GM12878 (cell line): ENCODE data around the gene STK11. TPM values are rescaled to one million over a fixed set of nuclear protein-coding genes. Genes with fewer than 3 reads are reported as not detected.

Experiments used
- ATF2 ChIP-seq: IDR thresholded peaks from 2 replicates; pipeline ENCODE4 v1.6.1; 2012; ENCODE audit warnings: low read length, inconsistent platforms
- BRCA1 ChIP-seq: IDR thresholded peaks from 2 replicates; pipeline ENCODE4 v1.6.1; 2011; ENCODE audit warnings: low read depth, low read length, improper control_type of control experiment
- CBX3 ChIP-seq: fragments of 200-600 bp; sonication (generic); IDR thresholded peaks from 2 replicates; pipeline ENCODE4 v1.6.1; 2016; ENCODE audit warnings: low read depth, borderline replicate concordance
- CEBPZ ChIP-seq: fragments of 150-350 bp; IDR thresholded peaks from 2 replicates; pipeline ENCODE4 v1.6.1; 2016; ENCODE audit warnings: low read depth, low read length
- ESRRA ChIP-seq: IDR thresholded peaks from 2 replicates; pipeline ENCODE4 v1.6.1; 2012; ENCODE audit warnings: mild to moderate bottlenecking, low read length, improper control_type of control experiment
- GATAD2B ChIP-seq: fragments of 450-650 bp; conservative IDR thresholded peaks from 2 replicates; pipeline ENCODE4 v1.6.1; 2017; ENCODE audit warnings: low read depth, mild to moderate bottlenecking, moderate library complexity
- IRF4 ChIP-seq: IDR thresholded peaks from 2 replicates; pipeline ENCODE4 v1.6.1; 2011; ENCODE audit warnings: low read depth, low read length
- KAT2A ChIP-seq: conservative IDR thresholded peaks from 2 replicates; pipeline ENCODE4 v1.6.1; 2011; ENCODE audit warnings: low read depth, low read length; ENCODE audit not compliant: control insufficient read depth
- MLLT1 ChIP-seq: fragments of 450-650 bp; IDR thresholded peaks from 2 replicates; pipeline ENCODE4 v1.6.1; 2016; ENCODE audit warnings: mild to moderate bottlenecking
- POLR2A ChIP-seq: IDR thresholded peaks from 2 replicates; pipeline ENCODE4 v1.6.1; 2011; ENCODE audit warnings: low read depth, mild to moderate bottlenecking, low read length
- RFX5 ChIP-seq: IDR thresholded peaks from 2 replicates; pipeline ENCODE4 v1.6.1; 2011; ENCODE audit warnings: low read depth, low read length, improper control_type of control experiment
- SMAD5 ChIP-seq: IDR thresholded peaks from 2 replicates; pipeline ENCODE4 v1.6.1; 2016; ENCODE audit warnings: antibody characterized with exemption, low read depth
- SPI1 ChIP-seq: IDR thresholded peaks from 2 replicates; pipeline ENCODE4 v1.6.1; 2011; ENCODE audit warnings: low read depth, mild to moderate bottlenecking, low read length, moderate library complexity, borderline replicate concordance; ENCODE audit not compliant: insufficient read depth
- WRNIP1 ChIP-seq: IDR thresholded peaks from 2 replicates; pipeline ENCODE4 v1.6.1; 2011; ENCODE audit warnings: low read depth, low read length, improper control_type of control experiment, borderline replicate concordance
- ZBED1 ChIP-seq: IDR thresholded peaks from 2 replicates; pipeline ENCODE4 v1.6.1; 2016; ENCODE audit warnings: borderline replicate concordance
- ZNF24 ChIP-seq: fragments of 450-650 bp; IDR thresholded peaks from 2 replicates; pipeline ENCODE4 v1.6.1; 2017; ENCODE audit warnings: antibody characterized with exemption, mild to moderate bottlenecking
- ZNF687 ChIP-seq: fragments of 450-650 bp; IDR thresholded peaks from 2 replicates; pipeline ENCODE4 v1.6.1; 2017; ENCODE audit warnings: mild to moderate bottlenecking, moderate library complexity
- ZSCAN29 ChIP-seq: fragments of 450-650 bp; IDR thresholded peaks from 2 replicates; pipeline ENCODE4 v1.6.1; 2017; ENCODE audit warnings: mild to moderate bottlenecking, moderate library complexity
- ZZZ3 ChIP-seq: IDR thresholded peaks from 2 replicates; pipeline ENCODE4 v1.6.1; 2011; ENCODE audit warnings: low read depth; ENCODE audit not compliant: control insufficient read depth, insufficient read length
- polyA plus RNA-seq, 11 experiments: library from polyadenylated mRNA; depleted of rRNA in 4 of 11; unstranded in 6 of 11; stranded (reverse) in 5 of 11; fragments of >200 nt; fragmentation: Nextera tagmentation in 4 of 11; fragmentation: Illumina TruSeq in 1 of 11; extraction: Ambion mirVana in 4 of 11; extraction: Trizol in 1 of 11; gene quantifications; 1 replicate in 1 of 11; 2 replicates in 10 of 11; pipeline versions ENCODE4 v1.2.1 to v1.2.3, GENCODE V29; 2011 to 2016; ENCODE audit warnings: inconsistent platforms in 2 of 11, missing spikeins in 2 of 11, low read depth in 1 of 11
- total RNA-seq, 4 experiments: library from RNA; depleted of rRNA in 3 of 4; stranded (reverse); fragments of >200 nt in 3 of 4; fragmentation: Illumina TruSeq in 1 of 4; extraction: Trizol in 1 of 4; gene quantifications; 2 replicates each; pipeline versions ENCODE4 v1.2.1 to v1.2.3, GENCODE V29; 2013 to 2021

STK11 gene
- total and polyA plus RNA-seq, 10 of the 15 experiments (the other 5 are each of a cell fraction or from before 2014, with no cell fraction given), result 0.33 to 71.0 (median 23.8) TPM

- no peak for TF ChIP-seq CEBPZ
- TF ChIP-seq SPI1, result 0 out of 2 replicates have a peak, but pooled peaks have one; percentile 18
- no peak for TF ChIP-seq CBX3
- TF ChIP-seq ZZZ3, result no peak
- TF ChIP-seq WRNIP1, result no peak
- peak; percentile 99 for TF ChIP-seq GATAD2B
- TF ChIP-seq POLR2A, result no peak
- no peak for TF ChIP-seq ESRRA
- TF ChIP-seq ATF2, result no peak
- no peak for TF ChIP-seq KAT2A
- peak; percentile 94 for TF ChIP-seq ZNF687
- TF ChIP-seq IRF4, result 0 out of 2 replicates have a peak, but pooled peaks have one; percentile 51
- no peak for TF ChIP-seq SMAD5
- TF ChIP-seq RFX5, result no peak
- TF ChIP-seq ZNF24, result no peak
- TF ChIP-seq ZSCAN29, result no peak
- TF ChIP-seq ZBED1, result no peak
- TF ChIP-seq BRCA1, result no peak
- TF ChIP-seq MLLT1, result no peak
Measured at GRCh38 chr19:1183543-1184172, 21.9 kb upstream of the STK11 start (continued).
